Dermis lymphatic vessel endothelial cell (primary cell): Measurements from ENCODE around the gene ZNF43. TPM values are rescaled to one million over a fixed set of nuclear protein-coding genes. Genes with fewer than 3 reads are reported as not detected.

Source experiments
- total RNA-seq: library from RNA; depleted of rRNA; stranded (reverse); fragments of >200 nt; gene quantifications from 2 replicates; pipeline ENCODE4 v1.2.1, GENCODE V29; 2014

Gene ZNF43
- total RNA-seq, result 8.5 and 9.4 TPM in 2 replicates

DNA sequence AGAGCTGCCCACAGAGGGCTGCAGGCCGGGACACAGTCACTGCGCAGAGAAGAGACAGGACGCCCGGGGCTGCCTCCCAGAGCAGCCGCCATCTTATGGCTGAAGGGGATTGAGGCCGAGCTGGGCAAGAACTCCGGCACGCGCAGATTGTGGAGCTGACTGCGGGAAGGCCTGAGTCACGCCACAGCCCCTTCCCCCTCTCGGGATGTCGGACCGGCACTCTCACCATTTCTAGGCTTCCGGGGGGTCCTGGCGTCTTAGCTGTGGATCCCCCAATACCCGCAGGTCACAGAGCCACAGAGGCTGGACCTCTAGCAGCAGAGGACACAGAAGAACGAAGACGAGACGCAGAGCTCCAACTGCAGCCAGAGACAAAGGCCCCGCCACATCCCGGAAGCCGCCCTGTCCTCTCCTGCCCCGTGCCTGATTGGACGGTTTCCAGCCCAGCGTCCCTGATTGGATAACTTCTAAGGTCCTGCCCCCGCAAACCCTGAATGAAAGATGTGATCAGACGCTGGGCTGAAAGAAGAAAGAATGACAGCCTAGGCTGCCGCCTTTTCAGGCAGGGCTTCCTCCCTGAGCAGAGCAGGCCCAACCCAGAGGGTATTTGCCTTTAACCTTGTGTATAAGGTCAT, at the start of gene ZNF43:
Gene ZNF43 (minus strand): TSS at position 373 of the 635 bp plus-strand sequence. CDS start 144 bp downstream, at position 229.

DNA sequence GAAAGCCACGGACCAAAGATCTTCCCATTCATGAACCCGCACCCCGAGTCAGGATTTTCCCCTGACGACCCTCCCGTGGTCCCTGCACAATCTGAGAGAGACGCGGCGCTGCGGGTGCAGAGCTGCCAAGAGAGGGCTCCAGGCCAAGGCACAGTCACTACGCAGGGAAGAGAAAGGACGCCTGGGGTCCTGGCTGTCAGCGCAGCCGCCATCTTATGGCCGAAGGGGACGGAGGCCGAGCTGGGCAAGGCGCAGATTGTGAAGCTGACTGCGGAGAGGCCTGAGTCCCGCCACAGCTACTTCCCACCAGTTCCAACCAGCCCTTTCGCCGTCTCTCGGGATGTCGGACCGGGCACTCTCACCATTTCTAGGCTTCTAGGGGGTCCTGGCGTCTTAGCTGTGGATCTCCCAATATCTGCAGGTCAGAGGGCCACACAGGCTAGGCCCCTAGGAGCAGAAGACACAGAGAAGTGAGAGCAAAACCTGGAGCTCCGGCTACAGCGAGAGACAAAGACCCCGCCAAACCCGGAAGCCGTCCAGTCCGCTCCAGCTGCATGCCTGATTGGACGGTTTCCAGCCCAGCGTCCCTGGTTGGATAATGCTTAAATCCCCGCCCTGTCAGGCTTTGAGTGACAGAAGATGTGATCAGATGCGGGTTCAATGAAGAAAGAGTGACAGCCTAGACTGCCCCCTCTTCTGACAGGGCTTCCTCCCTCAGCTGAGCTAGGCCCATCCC, 68.7 kb downstream of the ZNF43 start, which contains the start of gene ZNF100:
Gene ZNF100 (minus strand): TSS at position 515 of the 736 bp plus-strand sequence. CDS start 150 bp downstream, at position 365.

Other genes starting within 250 kb of the ZNF43 start
- gene ZNF100, start 68.6 kb downstream of the ZNF43 start, total RNA-seq, result 5.1 and 5.5 TPM in 2 replicates
- 0.09 TPM in 1 of 2 replicates, not detected in the other for gene ZNF208, start 174.8 kb upstream of the ZNF43 start, total RNA-seq
- gene ZNF257, start 216.3 kb upstream of the ZNF43 start, total RNA-seq, result 0.69 and 0.87 TPM in 2 replicates